ENCODE measurements around the gene STMN1. TPM values are rescaled to one million over a fixed set of nuclear protein-coding genes. Genes with fewer than 3 reads are reported as not detected.

The STMN1 gene
- total and polyA plus RNA-seq, 2 of the 8 experiments (the other 6 are each of a cell fraction or from before 2014, with no cell fraction given), result 116 to 564 TPM

GRCh38 chr1:25955553-25955952 lies 49.3 kb upstream of the STMN1 start (continued):
- no peak for TF ChIP-seq ATF2 (IDR thresholded peaks at IDR 0.05; ENCODE audit: low read length)
- no peak for TF ChIP-seq POLR2AphosphoS5 (IDR thresholded peaks at IDR 0.05; ENCODE audit: low read depth, low read length)
- TF ChIP-seq NANOG (IDR thresholded peaks at IDR 0.05; ENCODE audit: insufficient read depth, low read depth, low read length, poor library complexity, severe bottlenecking), result no peak

Measured in H1 (cell line).